Subcutaneous abdominal adipose tissue (tissue), 5 donors: ENCODE data around the gene STARD3.

ENCODE experiments used
- H3K27ac ChIP-seq: one replicate; pipeline ENCODE4 v1.7.0; 2013; ENCODE audit warnings: low read depth, mild to moderate bottlenecking, inconsistent platforms, low read length, moderate library complexity
- H3K27me3 ChIP-seq, 5 donors: one replicate each; pipeline ENCODE4 v1.7.0; 2013; ENCODE audit warnings: low read length in 5 of 5, inconsistent platforms in 1 of 5; ENCODE audit not compliant: control insufficient read depth in 5 of 5, insufficient read depth in 4 of 5
- H3K36me3 ChIP-seq, 5 donors: one replicate each; pipeline ENCODE4 v1.7.0; 2013; ENCODE audit warnings: low read length in 5 of 5; ENCODE audit not compliant: control insufficient read depth in 5 of 5, insufficient read depth in 5 of 5
- H3K4me1 ChIP-seq, 5 donors: one replicate each; pipeline ENCODE4 v1.7.0; 2013; ENCODE audit warnings: low read length in 5 of 5, mild to moderate bottlenecking in 3 of 5, moderate library complexity in 1 of 5; ENCODE audit not compliant: control insufficient read depth in 5 of 5, insufficient read depth in 5 of 5
- H3K4me3 ChIP-seq, 5 donors: one replicate each; pipeline ENCODE4 v1.7.0; 2013; ENCODE audit warnings: low read length in 5 of 5, low read depth in 1 of 5
- H3K9ac ChIP-seq, 5 donors: one replicate each; pipeline ENCODE4 v1.7.0; 2013; ENCODE audit warnings: low read length in 5 of 5, mild to moderate bottlenecking in 4 of 5, moderate library complexity in 3 of 5
- H3K9me3 ChIP-seq, 5 donors: one replicate each; pipeline ENCODE4 v1.7.0; 2013; ENCODE audit warnings: low read length in 5 of 5; ENCODE audit not compliant: control insufficient read depth in 5 of 5
- donor health status: healthy.
- donor health status: healthy.
- donor health status: healthy.
- donor health status: healthy.
- donor health status: healthy.

Gene STARD3

GRCh38 chr17:39598047-39598481 lies 38.9 kb upstream of the STARD3 start:
- peaks cover 0 to 5% (median 0%) of the 10 kb centered on the region in 5 donors for H3K9me3 ChIP-seq
- no peak overlapping the region for H3K9ac ChIP-seq
- no peaks in the 10 kb centered on the region for H3K36me3 ChIP-seq
- H3K27me3 ChIP-seq: peaks cover 71 to 91% (median 88%) of the 10 kb centered on the region in 5 donors
- no peak overlapping the region for H3K27ac ChIP-seq
- H3K4me1 ChIP-seq: peaks cover 2 to 32% (median 26%) of the 10 kb centered on the region in 5 donors
- no peak overlapping the region for H3K4me3 ChIP-seq

GRCh38 chr17:39598630-39599003 lies 38.3 kb upstream of the STARD3 start:
- H3K9ac ChIP-seq: no peak overlapping the region
- no peak overlapping the region for H3K27ac ChIP-seq
- H3K4me3 ChIP-seq: peak overlapping the region in 1 of 5 donors; percentile 45
- peaks cover 76 to 90% (median 88%) of the 10 kb centered on the region in 5 donors for H3K27me3 ChIP-seq
- peaks cover 0 to under 1% (median 0%) of the 10 kb centered on the region in 5 donors for H3K9me3 ChIP-seq
- H3K36me3 ChIP-seq: no peaks in the 10 kb centered on the region
- peaks cover 2 to 32% (median 27%) of the 10 kb centered on the region in 5 donors for H3K4me1 ChIP-seq

GRCh38 chr17:39599004-39599664 lies 37.8 kb upstream of the STARD3 start:
- Histone ChIP-seq H3K27me3 (peaks cover 81 to 93% (median 93%) of the 10 kb centered on the region in 5 donors), H3K9ac (no peak overlapping the region), H3K27ac (no peak overlapping the region), H3K4me1 (peaks cover 2 to 32% (median 30%) of the 10 kb centered on the region in 5 donors), H3K9me3 (no peaks in the 10 kb centered on the region), H3K36me3 (no peaks in the 10 kb centered on the region), H3K4me3 (peak overlapping the region in 2 of 5 donors; percentile 29 to 45)

GRCh38 chr17:39599665-39600231 lies 37.2 kb upstream of the STARD3 start:
- Histone ChIP-seq H3K9ac (no peak overlapping the region), H3K4me1 (peaks cover 2 to 32% (median 30%) of the 10 kb centered on the region in 5 donors), H3K9me3 (no peaks in the 10 kb centered on the region), H3K27me3 (peaks cover 80 to 96% (median 91%) of the 10 kb centered on the region in 5 donors), H3K27ac (no peak overlapping the region), H3K36me3 (no peaks in the 10 kb centered on the region), H3K4me3 (peak overlapping the region in 1 of 5 donors; percentile 45)

GRCh38 chr17:39600288-39600996 lies 36.5 kb upstream of the STARD3 start:
- Histone ChIP-seq H3K4me1 (peaks cover 2 to 38% (median 37%) of the 10 kb centered on the region in 5 donors), H3K27ac (no peak overlapping the region), H3K4me3 (peak overlapping the region in 1 of 5 donors; percentile 23), H3K27me3 (peaks cover 73 to 97% (median 91%) of the 10 kb centered on the region in 5 donors), H3K9me3 (no peaks in the 10 kb centered on the region), H3K36me3 (no peaks in the 10 kb centered on the region), H3K9ac (no peak overlapping the region)

GRCh38 chr17:39600997-39601597 lies 35.8 kb upstream of the STARD3 start:
- Histone ChIP-seq H3K27me3 (peaks cover 73 to 96% (median 91%) of the 10 kb centered on the region in 5 donors), H3K9ac (no peak overlapping the region), H3K36me3 (no peaks in the 10 kb centered on the region), H3K4me1 (peaks cover 2 to 44% (median 44%) of the 10 kb centered on the region in 5 donors), H3K4me3 (peak overlapping the region in 1 of 5 donors; percentile 23), H3K27ac (no peak overlapping the region), H3K9me3 (no peaks in the 10 kb centered on the region)

GRCh38 chr17:39601758-39602532 lies 35.0 kb upstream of the STARD3 start:
- no peaks in the 10 kb centered on the region for H3K36me3 ChIP-seq
- no peaks in the 10 kb centered on the region for H3K9me3 ChIP-seq
- no peak overlapping the region for H3K27ac ChIP-seq
- H3K27me3 ChIP-seq: peaks cover 74 to 95% (median 90%) of the 10 kb centered on the region in 5 donors
- no peak overlapping the region for H3K9ac ChIP-seq
- peaks cover 2 to 53% (median 52%) of the 10 kb centered on the region in 5 donors for H3K4me1 ChIP-seq
- H3K4me3 ChIP-seq: no peak overlapping the region

GRCh38 chr17:39602533-39603303 lies 34.2 kb upstream of the STARD3 start:
- Histone ChIP-seq H3K4me3 (no peak overlapping the region), H3K4me1 (peaks cover 2 to 58% (median 55%) of the 10 kb centered on the region in 5 donors), H3K9me3 (no peaks in the 10 kb centered on the region), H3K9ac (no peak overlapping the region), H3K27ac (no peak overlapping the region), H3K27me3 (peaks cover 75 to 93% (median 89%) of the 10 kb centered on the region in 5 donors), H3K36me3 (no peaks in the 10 kb centered on the region)
